Neuron (in vitro differentiated cells): ENCODE measurements around the gene SLC1A7.

Source experiments
- H2AFZ ChIP-seq: one replicate; pipeline ENCODE4 v1.6.1; 2013; ENCODE audit warnings: low read depth, mild to moderate bottlenecking, inconsistent platforms, low read length, moderate library complexity
- H3K27me3 ChIP-seq: one replicate; pipeline ENCODE4 v1.6.1; 2013; ENCODE audit warnings: low read length; ENCODE audit not compliant: insufficient read depth
- H3K36me3 ChIP-seq: one replicate; pipeline ENCODE4 v1.6.1; 2013; ENCODE audit warnings: low read length; ENCODE audit not compliant: insufficient read depth
- H3K4me1 ChIP-seq: one replicate; pipeline ENCODE4 v1.6.1; 2013; ENCODE audit warnings: low read length; ENCODE audit not compliant: insufficient read depth
- H3K4me3 ChIP-seq: 2 replicates; pipeline ENCODE4 v1.5.1; 2013; ENCODE audit warnings: mild to moderate bottlenecking, low read length, moderate library complexity
- H3K9me3 ChIP-seq: one replicate; pipeline ENCODE4 v1.6.1; 2013; ENCODE audit warnings: low read length

SLC1A7 gene

GRCh38 chr1:53083636-53084588 is 58.5 kb downstream of the SLC1A7 start:
- Histone ChIP-seq H2AFZ (no peak overlapping the region), H3K36me3 (no peaks in the 10 kb centered on the region), H3K27me3 (peaks cover 18% of the 10 kb centered on the region), H3K4me3 (no peak overlapping the region), H3K9me3 (no peaks in the 10 kb centered on the region), H3K4me1 (no peaks in the 10 kb centered on the region)

GRCh38 chr1:53082826-53083455 is 59.5 kb downstream of the SLC1A7 start:
- no peaks in the 10 kb centered on the region for H3K4me1 ChIP-seq
- no peaks in the 10 kb centered on the region for H3K9me3 ChIP-seq
- H3K27me3 ChIP-seq, result peaks cover 18% of the 10 kb centered on the region

GRCh38 chr1:53081384-53082066 is 60.9 kb downstream of the SLC1A7 start:
- peaks cover 2% of the 10 kb centered on the region for H3K4me1 ChIP-seq
- H3K9me3 ChIP-seq, result no peaks in the 10 kb centered on the region
- no peak overlapping the region for H3K4me3 ChIP-seq
- H3K36me3 ChIP-seq, result no peaks in the 10 kb centered on the region
- no peak overlapping the region for H2AFZ ChIP-seq
- H3K27me3 ChIP-seq, result peaks cover 18% of the 10 kb centered on the region

More at GRCh38 chr1:53082826-53083455, 59.5 kb downstream of the SLC1A7 start:
- Histone ChIP-seq H3K36me3 (no peaks in the 10 kb centered on the region), H2AFZ (no peak overlapping the region), H3K4me3 (no peak overlapping the region)

- peaks cover 2% of the 10 kb centered on the region for H3K4me1 ChIP-seq
- no peaks in the 10 kb centered on the region for H3K36me3 ChIP-seq
- no peaks in the 10 kb centered on the region for H3K9me3 ChIP-seq
- peaks cover 18% of the 10 kb centered on the region for H3K27me3 ChIP-seq
- no peak overlapping the region for H3K4me3 ChIP-seq
- no peak overlapping the region for H2AFZ ChIP-seq
Measured at GRCh38 chr1:53080769-53081168, 61.7 kb downstream of the SLC1A7 start.

GRCh38 chr1:53080041-53080440 is 62.4 kb downstream of the SLC1A7 start:
- Histone ChIP-seq H3K36me3 (no peaks in the 10 kb centered on the region), H3K4me1 (peaks cover 2% of the 10 kb centered on the region), H3K4me3 (no peak overlapping the region), H3K9me3 (no peaks in the 10 kb centered on the region), H2AFZ (no peak overlapping the region), H3K27me3 (peaks cover 18% of the 10 kb centered on the region)

GRCh38 chr1:53079251-53079650 is 63.2 kb downstream of the SLC1A7 start:
- H2AFZ ChIP-seq, result no peak overlapping the region
- H3K36me3 ChIP-seq, result no peaks in the 10 kb centered on the region
- H3K9me3 ChIP-seq, result no peaks in the 10 kb centered on the region
- H3K4me3 ChIP-seq, result no peak overlapping the region
- H3K4me1 ChIP-seq, result peaks cover 2% of the 10 kb centered on the region
- peaks cover 18% of the 10 kb centered on the region for H3K27me3 ChIP-seq

GRCh38 chr1:53078333-53079101 is 63.9 kb downstream of the SLC1A7 start:
- no peaks in the 10 kb centered on the region for H3K36me3 ChIP-seq
- H3K9me3 ChIP-seq, result no peaks in the 10 kb centered on the region
- peaks cover 2% of the 10 kb centered on the region for H3K4me1 ChIP-seq
- H3K4me3 ChIP-seq, result no peak overlapping the region
- H2AFZ ChIP-seq, result no peak overlapping the region
- H3K27me3 ChIP-seq, result peaks cover 18% of the 10 kb centered on the region

- Histone ChIP-seq H3K27me3 (peaks cover 12% of the 10 kb centered on the region), H3K36me3 (no peaks in the 10 kb centered on the region), H3K4me3 (no peak overlapping the region), H3K4me1 (peaks cover 2% of the 10 kb centered on the region), H3K9me3 (no peaks in the 10 kb centered on the region), H2AFZ (no peak overlapping the region)
Measured at GRCh38 chr1:53077599-53077965, 64.9 kb downstream of the SLC1A7 start.

- peaks cover 2% of the 10 kb centered on the region for H3K4me1 ChIP-seq
- H2AFZ ChIP-seq, result no peak overlapping the region
- H3K9me3 ChIP-seq, result no peaks in the 10 kb centered on the region
- peaks cover 9% of the 10 kb centered on the region for H3K27me3 ChIP-seq
- no peaks in the 10 kb centered on the region for H3K36me3 ChIP-seq
- H3K4me3 ChIP-seq, result no peak overlapping the region
Measured at GRCh38 chr1:53076721-53077598, 65.5 kb downstream of the SLC1A7 start.

- H3K36me3 ChIP-seq, result no peaks in the 10 kb centered on the region
Measured at GRCh38 chr1:53076165-53076564, 66.3 kb downstream of the SLC1A7 start.

GRCh38 chr1:53075761-53076163 is 66.7 kb downstream of the SLC1A7 start:
- no peak overlapping the region for H3K4me3 ChIP-seq
- H2AFZ ChIP-seq, result no peak overlapping the region
- H3K36me3 ChIP-seq, result no peaks in the 10 kb centered on the region
- peaks cover 2% of the 10 kb centered on the region for H3K4me1 ChIP-seq
- H3K27me3 ChIP-seq, result peaks cover under 1% of the 10 kb centered on the region
- H3K9me3 ChIP-seq, result no peaks in the 10 kb centered on the region

More at GRCh38 chr1:53076165-53076564, 66.3 kb downstream of the SLC1A7 start:
- Histone ChIP-seq H3K9me3 (no peaks in the 10 kb centered on the region), H3K4me3 (no peak overlapping the region), H3K4me1 (peaks cover 2% of the 10 kb centered on the region), H2AFZ (no peak overlapping the region), H3K27me3 (peaks cover 3% of the 10 kb centered on the region)

- no peak overlapping the region for H3K4me3 ChIP-seq
- no peak overlapping the region for H2AFZ ChIP-seq
- no peaks in the 10 kb centered on the region for H3K27me3 ChIP-seq
- peaks cover 2% of the 10 kb centered on the region for H3K4me1 ChIP-seq
- H3K9me3 ChIP-seq, result no peaks in the 10 kb centered on the region
- H3K36me3 ChIP-seq, result no peaks in the 10 kb centered on the region
Measured at GRCh38 chr1:53075206-53075605, 67.2 kb downstream of the SLC1A7 start.
